ENCODE data around the gene MTO1. TPM values are rescaled to one million over a fixed set of nuclear protein-coding genes. Genes with fewer than 3 reads are reported as not detected.
"Not testable (repeated sequence)": the region's sequence is repeated elsewhere in the genome, so short reads cannot be mapped to it uniquely, and the experiment has no call there.

MTO1 gene
- total RNA-seq, 4 donors from 2014 or later, result 31.0 to 42.8 (median 37.9) TPM

DNA sequence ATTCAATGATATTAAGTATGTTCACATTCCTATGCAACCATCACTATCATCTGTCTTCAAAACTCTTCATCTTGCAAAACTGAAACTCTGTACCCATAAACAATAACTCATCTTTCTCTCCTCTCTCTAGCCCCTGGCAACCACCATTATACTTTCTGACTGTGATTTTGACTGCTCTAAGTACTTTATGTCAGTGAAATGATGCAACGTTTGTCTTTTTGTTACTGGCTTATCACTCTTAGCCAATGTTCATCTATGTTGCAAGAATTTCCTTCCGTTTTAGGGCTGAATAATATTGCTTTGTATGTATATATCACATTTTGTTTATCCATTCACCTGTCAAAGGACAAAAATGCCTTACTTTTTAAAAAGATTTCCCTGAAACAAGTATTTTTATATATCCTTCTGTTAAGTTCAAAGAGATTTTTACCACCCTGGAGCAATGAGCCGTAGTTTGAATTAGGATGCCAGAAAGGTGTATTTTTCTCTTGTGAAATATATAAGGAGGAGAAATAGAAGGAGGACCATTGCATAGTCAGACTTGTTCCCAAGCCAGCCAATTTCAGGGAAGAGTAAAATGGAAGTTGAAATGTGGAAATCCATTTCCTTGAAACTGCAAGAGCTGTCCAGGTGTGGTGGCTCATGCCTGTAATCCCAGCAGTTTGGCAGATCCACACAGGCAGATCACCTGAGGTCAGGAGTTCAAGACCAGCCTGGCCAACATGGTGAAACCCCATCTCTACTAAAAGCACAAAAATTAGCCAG lies 5.5 kb upstream of the MTO1 start:
- no peak overlapping the region for H3K27ac ChIP-seq
- H3K4me3 ChIP-seq, result no peak overlapping the region
- WGBS, 2 donors, result 58 to 62% methylated on average over 3 of the region's 3 CpGs
- no peaks in the 10 kb centered on the region for H3K36me3 ChIP-seq
- no peaks in the 10 kb centered on the region for H3K9me3 ChIP-seq
- no peak for DNase-seq (ENCODE audit: low spot score in 2 of 2)
- TF ChIP-seq POLR2A (IDR thresholded peaks at IDR 0.05) (no peak), EP300 (IDR thresholded peaks at IDR 0.05) (no peak)
- TF ChIP-seq, protein P1, sequence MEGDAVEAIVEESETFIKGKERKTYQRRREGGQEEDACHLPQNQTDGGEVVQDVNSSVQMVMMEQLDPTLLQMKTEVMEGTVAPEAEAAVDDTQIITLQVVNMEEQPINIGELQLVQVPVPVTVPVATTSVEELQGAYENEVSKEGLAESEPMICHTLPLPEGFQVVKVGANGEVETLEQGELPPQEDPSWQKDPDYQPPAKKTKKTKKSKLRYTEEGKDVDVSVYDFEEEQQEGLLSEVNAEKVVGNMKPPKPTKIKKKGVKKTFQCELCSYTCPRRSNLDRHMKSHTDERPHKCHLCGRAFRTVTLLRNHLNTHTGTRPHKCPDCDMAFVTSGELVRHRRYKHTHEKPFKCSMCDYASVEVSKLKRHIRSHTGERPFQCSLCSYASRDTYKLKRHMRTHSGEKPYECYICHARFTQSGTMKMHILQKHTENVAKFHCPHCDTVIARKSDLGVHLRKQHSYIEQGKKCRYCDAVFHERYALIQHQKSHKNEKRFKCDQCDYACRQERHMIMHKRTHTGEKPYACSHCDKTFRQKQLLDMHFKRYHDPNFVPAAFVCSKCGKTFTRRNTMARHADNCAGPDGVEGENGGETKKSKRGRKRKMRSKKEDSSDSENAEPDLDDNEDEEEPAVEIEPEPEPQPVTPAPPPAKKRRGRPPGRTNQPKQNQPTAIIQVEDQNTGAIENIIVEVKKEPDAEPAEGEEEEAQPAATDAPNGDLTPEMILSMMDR (IDR thresholded peaks at IDR 0.05), result no peak
- H3K4me1 ChIP-seq, result peaks cover 0 to 17% (median 5%) of the 10 kb centered on the region in 4 donors
- no peaks in the 10 kb centered on the region for H3K27me3 ChIP-seq

DNA sequence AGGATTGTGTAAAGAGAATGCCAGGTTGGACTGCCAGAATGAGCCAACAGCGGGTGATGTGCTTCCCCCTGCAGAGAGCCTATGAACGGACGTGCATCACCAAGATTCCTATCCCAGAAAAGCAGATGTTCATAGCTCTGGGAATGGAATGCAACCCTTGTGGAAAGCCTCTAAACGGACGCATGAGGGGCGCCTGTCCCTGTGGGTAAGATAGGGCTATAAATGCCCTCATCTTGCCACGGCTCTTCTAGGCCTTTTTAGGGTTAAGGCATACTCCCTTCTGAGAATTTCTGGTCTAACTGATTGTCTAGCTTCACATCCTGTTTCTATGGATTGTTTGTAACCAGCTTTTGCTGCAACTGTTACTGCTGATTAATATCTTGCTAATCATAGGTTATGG lies 2.1 kb upstream of the MTO1 start:
- H3K9me3 ChIP-seq; H3K27me3 ChIP-seq; DNase-seq (ENCODE audit: low spot score in 2 of 2); H3K36me3 ChIP-seq; H3K4me3 ChIP-seq: not testable (repeated sequence)
- WGBS, 2 donors, result 41 to 47% methylated on average over 7 of the region's 7 CpGs
- Histone ChIP-seq H3K27ac (peak overlapping the region in 1 of 4 donors; percentile 13), H3K4me1 (peaks cover 0 to 35% (median 11%) of the 10 kb centered on the region in 4 donors)

DNA sequence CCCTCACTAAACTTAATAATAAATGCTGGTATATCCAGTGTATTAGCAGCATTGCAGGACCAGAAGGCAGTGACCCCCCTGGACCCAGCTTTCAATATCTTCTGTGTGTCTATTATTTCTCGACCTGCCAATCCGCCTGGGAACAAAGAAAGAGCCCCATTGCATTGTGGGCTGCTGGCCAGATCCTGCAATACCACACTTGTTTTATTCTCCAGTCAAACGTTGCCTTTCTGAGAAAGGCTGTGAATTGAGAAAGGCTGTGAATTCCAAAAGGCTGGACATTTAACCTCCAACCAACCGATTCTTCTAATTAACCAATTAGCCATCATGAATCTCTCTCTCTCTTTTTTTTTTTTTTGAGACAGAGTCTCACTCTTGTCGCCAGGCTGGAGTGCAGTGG lies 1.5 kb upstream of the MTO1 start:
- Histone ChIP-seq H3K9me3 (no peaks in the 10 kb centered on the region), H3K4me1 (peaks cover 0 to 35% (median 11%) of the 10 kb centered on the region in 4 donors), H3K27ac (peak overlapping the region in 2 of 4 donors; percentile 36 to 94), H3K27me3 (no peaks in the 10 kb centered on the region), H3K4me3 (peak overlapping the region in 1 of 4 donors; percentile 9), H3K36me3 (peaks cover 0 to 8% (median 0%) of the 10 kb centered on the region in 3 donors)
- DNase-seq (ENCODE audit: low spot score in 2 of 2), result no peak
- TF ChIP-seq EP300 (IDR thresholded peaks at IDR 0.05) (no peak), POLR2A (IDR thresholded peaks at IDR 0.05) (no peak)
- TF ChIP-seq, protein P1 (IDR thresholded peaks at IDR 0.05), result no peak
- WGBS, 2 donors, result 36 to 51% methylated on average over 5 of the region's 5 CpGs

DNA sequence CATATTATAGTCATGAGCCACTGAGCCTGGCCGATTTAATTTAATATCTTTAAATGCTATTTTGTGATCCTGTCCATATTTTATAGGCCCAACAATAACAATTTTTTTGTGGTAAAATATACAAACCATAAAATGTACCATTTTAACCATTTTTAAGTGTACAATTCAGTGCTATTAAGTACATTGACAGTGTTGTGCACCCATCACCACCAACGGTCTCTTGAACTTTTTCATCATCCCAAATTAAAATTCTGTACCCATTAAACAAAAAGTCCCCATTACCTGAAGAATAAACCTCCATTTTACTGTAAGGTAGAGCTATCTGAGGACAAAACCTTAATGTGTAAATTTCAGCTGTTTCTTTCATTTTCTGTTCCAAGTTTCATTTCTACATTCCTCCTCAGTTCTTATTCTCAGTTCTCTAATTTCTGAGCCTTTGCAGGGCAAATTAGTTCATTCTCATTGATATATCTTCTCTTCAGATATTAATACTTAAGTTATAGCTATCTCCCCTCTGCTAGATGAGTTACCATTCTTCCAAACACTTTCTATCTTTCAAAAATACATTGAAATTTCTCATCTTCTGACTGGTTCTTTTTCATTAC lies 10.3 kb downstream of the MTO1 start:
- no peak for DNase-seq (ENCODE audit: low spot score in 2 of 2)
- Histone ChIP-seq H3K27me3 (no peaks in the 10 kb centered on the region), H3K4me3 (no peak overlapping the region), H3K27ac (no peak overlapping the region), H3K36me3 (peaks cover 0 to 98% (median 33%) of the 10 kb centered on the region in 3 donors), H3K9me3 (no peaks in the 10 kb centered on the region), H3K4me1 (no peaks in the 10 kb centered on the region)
- no peak for TF ChIP-seq POLR2A (IDR thresholded peaks at IDR 0.05)
- 82 to 86% methylated on average over 2 of the region's 2 CpGs for WGBS, 2 donors

DNA sequence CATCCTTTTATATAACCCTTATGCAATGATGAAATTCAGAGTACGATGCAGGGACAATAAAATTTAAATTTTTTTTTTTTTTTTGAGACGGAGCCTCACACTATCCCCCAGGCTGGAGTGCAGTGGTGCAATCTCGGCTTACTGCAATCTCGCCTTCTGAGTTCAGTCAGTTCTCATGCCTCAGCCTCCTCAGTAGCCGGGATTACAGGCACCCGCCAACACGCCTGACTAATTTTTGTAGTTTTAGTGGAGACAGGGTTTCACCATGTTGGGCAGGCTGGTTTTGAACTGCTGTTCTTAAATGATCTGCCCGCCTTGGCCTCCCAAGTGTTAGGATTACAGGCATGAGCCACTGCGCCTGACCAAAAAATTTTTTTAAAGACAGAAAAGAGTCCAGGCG lies 15.2 kb downstream of the MTO1 start:
- H3K9me3 ChIP-seq, result no peaks in the 10 kb centered on the region
- H3K27ac ChIP-seq, result no peak overlapping the region
- DNase-seq (ENCODE audit: low spot score in 2 of 2), result no peak
- H3K36me3 ChIP-seq, result peaks cover 3 to 100% (median 42%) of the 10 kb centered on the region in 3 donors
- no peaks in the 10 kb centered on the region for H3K4me1 ChIP-seq
- TF ChIP-seq, protein P1 (IDR thresholded peaks at IDR 0.05), result no peak
- no peak for TF ChIP-seq POLR2A (IDR thresholded peaks at IDR 0.05)
- no peak for TF ChIP-seq EP300 (IDR thresholded peaks at IDR 0.05)
- H3K4me3 ChIP-seq, result no peak overlapping the region
- no peaks in the 10 kb centered on the region for H3K27me3 ChIP-seq
- WGBS, 2 donors, result 98% methylated on average over 10 of the region's 10 CpGs

DNA sequence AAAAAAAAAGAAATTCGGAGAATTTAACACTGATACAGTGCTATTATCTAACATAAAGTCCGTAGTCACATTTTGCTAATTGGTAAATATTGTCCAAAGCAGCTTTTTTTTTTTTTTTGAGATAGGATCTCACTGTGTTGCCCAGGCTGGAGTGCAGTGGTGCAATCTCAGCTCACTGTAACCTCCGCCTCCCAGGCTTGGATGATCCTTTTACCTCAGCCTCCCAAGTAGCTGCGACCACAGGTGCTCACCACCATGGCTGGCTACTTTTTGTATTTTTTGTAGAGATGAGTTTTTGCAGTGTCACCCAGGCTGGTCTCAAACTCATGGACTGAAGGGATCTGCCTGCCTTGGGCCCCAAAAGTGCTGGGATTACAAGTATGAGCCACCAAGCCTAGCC lies 15.9 kb downstream of the MTO1 start:
- Histone ChIP-seq H3K4me1 (no peaks in the 10 kb centered on the region), H3K27ac (no peak overlapping the region), H3K36me3 (peaks cover 7 to 100% (median 48%) of the 10 kb centered on the region in 3 donors), H3K27me3 (no peaks in the 10 kb centered on the region), H3K9me3 (no peaks in the 10 kb centered on the region), H3K4me3 (no peak overlapping the region)
- 97 to 98% methylated on average over 4 of the region's 4 CpGs for WGBS, 2 donors
- no peak for DNase-seq (ENCODE audit: low spot score in 2 of 2)
- TF ChIP-seq, protein P1 (IDR thresholded peaks at IDR 0.05), result no peak
- no peak for TF ChIP-seq EP300 (IDR thresholded peaks at IDR 0.05)
- no peak for TF ChIP-seq POLR2A (IDR thresholded peaks at IDR 0.05)
